Neural progenitor cell (in vitro differentiated cells): ENCODE data around the gene NINJ2. TPM values are rescaled to one million over a fixed set of nuclear protein-coding genes. Genes with fewer than 3 reads are reported as not detected.

Source experiments
- DNase-seq: peaks from one replicate; pipeline ENCODE4 v3.0.0-alpha.2; 2016; ENCODE audit warnings: low spot score
- H2AFZ ChIP-seq: fragments of 200-600 bp; sonication (generic); replicated peaks from 2 replicates; pipeline ENCODE4 v1.6.1; 2016; ENCODE audit warnings: antibody characterized with exemption
- H3F3A ChIP-seq: fragments of 200-600 bp; sonication (generic); 2 replicates; pipeline ENCODE4 v1.6.1; 2016; ENCODE audit warnings: antibody characterized with exemption, low read depth
- H3K27ac ChIP-seq: fragments of 200-600 bp; sonication (generic); 2 replicates; pipeline ENCODE4 v1.5.1; 2016; ENCODE audit warnings: mild to moderate bottlenecking
- H3K27me3 ChIP-seq: fragments of 200-600 bp; sonication (generic); 2 replicates; pipeline ENCODE4 v1.6.1; 2016; ENCODE audit warnings: mild to moderate bottlenecking, moderate library complexity
- H3K36me3 ChIP-seq: fragments of 200-600 bp; sonication (generic); 2 replicates; pipeline ENCODE4 v1.5.1; 2016
- H3K4me1 ChIP-seq: fragments of 200-600 bp; sonication (generic); 2 replicates; pipeline ENCODE4 v1.6.1; 2016; ENCODE audit warnings: mixed run types
- H3K4me2 ChIP-seq: fragments of 200-600 bp; sonication (generic); 2 replicates; pipeline ENCODE4 v1.6.1; 2016
- H3K4me3 ChIP-seq: fragments of 200-600 bp; sonication (generic); 2 replicates; pipeline ENCODE4 v1.5.1; 2016
- H3K79me2 ChIP-seq: fragments of 200-600 bp; sonication (generic); 2 replicates; pipeline ENCODE4 v1.6.1; 2016; ENCODE audit warnings: low read depth
- H3K9ac ChIP-seq: fragments of 200-600 bp; sonication (generic); 2 replicates; pipeline ENCODE4 v1.6.1; 2016
- H3K9me3 ChIP-seq: fragments of 200-600 bp; sonication (generic); 2 replicates; pipeline ENCODE4 v1.5.1; 2016; ENCODE audit warnings: low read depth
- H4K20me1 ChIP-seq: fragments of 200-600 bp; sonication (generic); 2 replicates; pipeline ENCODE4 v1.6.1; 2016; ENCODE audit warnings: low read depth
- H3K27ac Mint-ChIP-seq: 3 replicates; pipeline ENCODE4 v1.8.0; 2021; ENCODE audit warnings: mixed read lengths
- H3K27me3 Mint-ChIP-seq: 2 replicates; pipeline ENCODE4 v1.8.0; 2022; ENCODE audit warnings: low read depth, mild to moderate bottlenecking, inconsistent platforms, moderate library complexity, mixed read lengths; ENCODE audit not compliant: insufficient read depth
- H3K36me3 Mint-ChIP-seq: 3 replicates; pipeline ENCODE4 v1.8.0; 2021; ENCODE audit warnings: mixed read lengths
- H3K4me1 Mint-ChIP-seq: 3 replicates; pipeline ENCODE4 v1.8.0; 2021; ENCODE audit warnings: mixed read lengths
- H3K4me3 Mint-ChIP-seq: 3 replicates; pipeline ENCODE4 v1.8.0; 2021; ENCODE audit warnings: mild to moderate bottlenecking, moderate library complexity, mixed read lengths
- H3K9me3 Mint-ChIP-seq: 3 replicates; pipeline ENCODE4 v1.8.0; 2020; ENCODE audit warnings: mixed read lengths
- CTCF ChIP-seq: fragments of 200-600 bp; sonication (generic); IDR thresholded peaks from 2 replicates; pipeline ENCODE4 v1.5.1; 2017; ENCODE audit warnings: antibody characterized with exemption, mild to moderate bottlenecking
- EZH2 ChIP-seq: fragments of 200-600 bp; sonication (generic); IDR thresholded peaks from 2 replicates; pipeline ENCODE4 v1.6.1; 2017; ENCODE audit warnings: antibody characterized with exemption, mild to moderate bottlenecking, moderate library complexity
- EZH2phosphoT487 ChIP-seq: fragments of 200-600 bp; sonication (generic); IDR thresholded peaks from 2 replicates; pipeline ENCODE4 v1.6.1; 2017; ENCODE audit warnings: antibody characterized with exemption
- total RNA-seq: library from RNA; depleted of rRNA; stranded (reverse); fragments of >200 nt; gene quantifications from 2 replicates; pipeline ENCODE4 v1.2.3, GENCODE V29; 2015; ENCODE audit warnings: low replicate concordance

Gene NINJ2
- total RNA-seq, 1 donor from 2014 or later, result not detected

GRCh38 chr12:597926-598568, 65.2 kb downstream of the NINJ2 start:
- Histone ChIP-seq H3K4me3 (no peak overlapping the region), H4K20me1 (no peaks in the 10 kb centered on the region), H3K9ac (no peak overlapping the region), H3K4me1 (no peaks in the 10 kb centered on the region), H3K36me3 (no peaks in the 10 kb centered on the region), H3K4me2 (no peak overlapping the region), H3K79me2 (no peaks in the 10 kb centered on the region), H2AFZ (no peak overlapping the region), H3K27me3 (no peaks in the 10 kb centered on the region), H3K27ac (no peak overlapping the region), H3K9me3 (no peaks in the 10 kb centered on the region), H3F3A (peaks cover 2% of the 10 kb centered on the region)
- DNase-seq, result no peak
- H3K4me1 Mint-ChIP-seq, result peaks cover 2% of the 10 kb centered on the region
- no peak for TF ChIP-seq CTCF
- no peak for TF ChIP-seq EZH2
- no peak for TF ChIP-seq EZH2phosphoT487
- no peaks in the 10 kb centered on the region for H3K9me3 Mint-ChIP-seq
- no peak overlapping the region for H3K4me3 Mint-ChIP-seq
- no peaks in the 10 kb centered on the region for H3K36me3 Mint-ChIP-seq
- peaks cover 3% of the 10 kb centered on the region for H3K27me3 Mint-ChIP-seq
- no peak overlapping the region for H3K27ac Mint-ChIP-seq

GRCh38 chr12:593396-594270, 69.6 kb downstream of the NINJ2 start:
- Mint-ChIP-seq H3K27ac (no peak overlapping the region), H3K9me3 (peaks cover 7% of the 10 kb centered on the region), H3K36me3 (no peaks in the 10 kb centered on the region), H3K27me3 (peaks cover 8% of the 10 kb centered on the region), H3K4me3 (no peak overlapping the region), H3K4me1 (peaks cover 4% of the 10 kb centered on the region)
- Histone ChIP-seq H3K36me3 (no peaks in the 10 kb centered on the region), H3K4me2 (no peak overlapping the region), H3K9ac (no peak overlapping the region), H3F3A (peaks cover 2% of the 10 kb centered on the region), H3K79me2 (no peaks in the 10 kb centered on the region), H2AFZ (peak overlapping the region; percentile 15), H3K9me3 (no peaks in the 10 kb centered on the region), H3K27ac (no peak overlapping the region), H3K4me1 (no peaks in the 10 kb centered on the region), H4K20me1 (no peaks in the 10 kb centered on the region), H3K27me3 (no peaks in the 10 kb centered on the region), H3K4me3 (no peak overlapping the region)
- no peak for DNase-seq
- TF ChIP-seq EZH2, result no peak
- TF ChIP-seq EZH2phosphoT487, result no peak
- no peak for TF ChIP-seq CTCF

GRCh38 chr12:592024-592505, 71.2 kb downstream of the NINJ2 start:
- Mint-ChIP-seq H3K27me3 (peaks cover 8% of the 10 kb centered on the region), H3K9me3 (peaks cover 12% of the 10 kb centered on the region), H3K36me3 (no peaks in the 10 kb centered on the region), H3K27ac (no peak overlapping the region), H3K4me3 (no peak overlapping the region), H3K4me1 (peaks cover 2% of the 10 kb centered on the region)
- no peaks in the 10 kb centered on the region for H3K79me2 ChIP-seq
- H4K20me1 ChIP-seq, result no peaks in the 10 kb centered on the region
- H3F3A ChIP-seq, result peaks cover 2% of the 10 kb centered on the region
- no peak overlapping the region for H3K27ac ChIP-seq
- H3K4me1 ChIP-seq, result no peaks in the 10 kb centered on the region
- H3K36me3 ChIP-seq, result no peaks in the 10 kb centered on the region
- no peak for DNase-seq
- no peak for TF ChIP-seq CTCF
- no peak for TF ChIP-seq EZH2
- TF ChIP-seq EZH2phosphoT487, result no peak
- no peaks in the 10 kb centered on the region for H3K9me3 ChIP-seq
- no peak overlapping the region for H3K9ac ChIP-seq
- H3K4me2 ChIP-seq, result no peak overlapping the region
- H3K27me3 ChIP-seq, result no peaks in the 10 kb centered on the region
- H3K4me3 ChIP-seq, result no peak overlapping the region
- H2AFZ ChIP-seq, result no peak overlapping the region
